Measurements from ENCODE around the gene KCNH5. TPM values are rescaled to one million over a fixed set of nuclear protein-coding genes. Genes with fewer than 3 reads are reported as not detected.

Gene KCNH5
- polyA plus RNA-seq, 2 of the 4 experiments (the other 2 are of a cell fraction), result 0.01 TPM; not detected in 1

- TF ChIP-seq ESRRA (IDR thresholded peaks at IDR 0.05; ENCODE audit: borderline replicate concordance, low read length), result no peak
Measured at GRCh38 chr14:62807636-62808035, 237.6 kb downstream of the KCNH5 start (continued).

GRCh38 chr14:62800577-62800976 lies 244.7 kb downstream of the KCNH5 start:
- Histone ChIP-seq H3K4me3 (no peak overlapping the region), H3K27ac (no peak overlapping the region), H3K4me2 (0 out of 3 replicates have a peak overlapping the region, but pooled peaks have one; percentile 0), H3K4me1 (peaks cover 6% of the 10 kb centered on the region; the same call in 1 of the 3 replicates), H3K9me3 (no peaks in the 10 kb centered on the region)
- peak in 1 of 2 experiments; percentile 68; a peak in 3 of 6 replicates for ATAC-seq
- peak; percentile 46 for TF ChIP-seq ZFP36 (IDR thresholded peaks at IDR 0.05; ENCODE audit: borderline replicate concordance, partially characterized antibody)
- TF ChIP-seq GATA3 (IDR thresholded peaks at IDR 0.05; ENCODE audit: borderline replicate concordance), result peak; percentile 74; the same call in 1 of the 2 replicates
- no peak for TF ChIP-seq KDM1A (IDR thresholded peaks at IDR 0.05; ENCODE audit: low read depth)
- POLR2A ChIA-PET, result no interaction called here
- WGBS (ENCODE audit: missing lambda C conversion rate), result 4% methylated on average over 3 of the region's 3 CpGs
- peak in 1 of 2 experiments; percentile 7 for DNase-seq (ENCODE audit: low read depth in 1 of 2, low spot score in 1 of 2)
- no peak for FAIRE-seq
- CTCF ChIA-PET, result no interaction called here

GRCh38 chr14:62796431-62796830 lies 248.8 kb downstream of the KCNH5 start:
- POLR2A ChIA-PET, result no interaction called here
- TF ChIP-seq REST (IDR thresholded peaks at IDR 0.05) (no peak), NFE2L2 (conservative IDR thresholded peaks at IDR 0.05; ENCODE audit: low read length) (no peak), KDM5A (IDR thresholded peaks at IDR 0.05) (no peak), POLR2AphosphoS2 (conservative IDR thresholded peaks at IDR 0.05; ENCODE audit: low read length) (no peak), JUN (IDR thresholded peaks at IDR 0.05) (no peak), GATA3 (IDR thresholded peaks at IDR 0.05; ENCODE audit: borderline replicate concordance) (no peak), CEBPB (IDR thresholded peaks at IDR 0.05) (no peak), RFX5 (IDR thresholded peaks at IDR 0.05) (no peak), HOXA7 (CRISPR knock-in tag; IDR thresholded peaks at IDR 0.05) (no peak), ZFP36 (IDR thresholded peaks at IDR 0.05; ENCODE audit: borderline replicate concordance, partially characterized antibody) (no peak), FOSB (CRISPR knock-in tag; IDR thresholded peaks at IDR 0.05) (no peak), ZNF302 (CRISPR knock-in tag; IDR thresholded peaks at IDR 0.05) (no peak), ZSCAN20 (CRISPR knock-in tag; IDR thresholded peaks at IDR 0.05) (no peak), ESRRA (IDR thresholded peaks at IDR 0.05; ENCODE audit: borderline replicate concordance, low read length) (no peak)
- CTCF ChIA-PET, result no interaction called here
- ATAC-seq (no peak), FAIRE-seq (no peak), DNase-seq (ENCODE audit: low read depth in 1 of 2, low spot score in 1 of 2) (no peak)
- Histone ChIP-seq H3K9me3 (no peaks in the 10 kb centered on the region), H3K4me2 (no peak overlapping the region), H3K4me3 (no peak overlapping the region), H3K4me1 (peaks cover 6% of the 10 kb centered on the region; the same call in 1 of the 3 replicates), H3K27ac (no peak overlapping the region)
- WGBS (ENCODE audit: missing lambda C conversion rate), result 81% methylated on average over 3 of the region's 3 CpGs

- ATAC-seq, result no peak
- 36% methylated on average over 5 of the region's 5 CpGs for WGBS (ENCODE audit: missing lambda C conversion rate)
- Histone ChIP-seq H3K27ac (no peak overlapping the region), H3K4me1 (no peaks in the 10 kb centered on the region), H3K4me2 (no peak overlapping the region), H3K4me3 (no peak overlapping the region), H3K9me3 (peaks cover 5% of the 10 kb centered on the region; the same call in 1 of the 3 replicates)
- FAIRE-seq, result no peak
- DNase-seq (ENCODE audit: low read depth in 1 of 2, low spot score in 1 of 2), result no peak
- no peak for TF ChIP-seq FOXS1 (CRISPR knock-in tag; IDR thresholded peaks at IDR 0.05)
- no peak for TF ChIP-seq BHLHE40 (IDR thresholded peaks at IDR 0.05; ENCODE audit: low read depth, low read length)
- no peak for TF ChIP-seq CBX8 (IDR thresholded peaks at IDR 0.05)
- no peak for TF ChIP-seq MAZ (IDR thresholded peaks at IDR 0.05; ENCODE audit: borderline replicate concordance, low read depth, low read length)
- TF ChIP-seq GATA3 (IDR thresholded peaks at IDR 0.05; ENCODE audit: borderline replicate concordance), result no peak
- no peak for TF ChIP-seq PBX3 (IDR thresholded peaks at IDR 0.05)
- no peak for TF ChIP-seq RFX5 (IDR thresholded peaks at IDR 0.05)
- no peak for TF ChIP-seq RARB (CRISPR knock-in tag; IDR thresholded peaks at IDR 0.05)
- TF ChIP-seq POLR2AphosphoS2 (conservative IDR thresholded peaks at IDR 0.05; ENCODE audit: low read length), result no peak
- no peak for TF ChIP-seq BCL3 (IDR thresholded peaks at IDR 0.05)
- TF ChIP-seq JUN (IDR thresholded peaks at IDR 0.05), result no peak
- no peak for TF ChIP-seq NR3C1 (IDR thresholded peaks at IDR 0.05)
- TF ChIP-seq ATOH8 (CRISPR knock-in tag; IDR thresholded peaks at IDR 0.05; ENCODE audit: low read depth), result no peak
- no peak for TF ChIP-seq RAD21 (conservative IDR thresholded peaks at IDR 0.05 in 1 of 2, IDR thresholded peaks at IDR 0.05 in 1 of 2)
- ChIA-PET CTCF (interaction anchor here (1.2 kb wide), 1 partner anchor 81 kb away, joined by 3 read pairs; no protein-coding TSS in a partner anchor), POLR2A (no interaction called here)
Measured at GRCh38 chr14:62792578-62792977, 252.7 kb downstream of the KCNH5 start.

Data from A549 (cell line).